HUES48 (cell line): ENCODE measurements around the gene PMM2.
"Not testable (repeated sequence)": the region's sequence is repeated elsewhere in the genome, so short reads cannot be mapped to it uniquely, and the experiment has no call there.

Experiments
- H3K27ac ChIP-seq: one replicate; pipeline ENCODE4 v1.7.0; 2013; ENCODE audit warnings: low read depth, low read length, inconsistent platforms
- H3K27me3 ChIP-seq: 2 replicates; pipeline ENCODE4 v1.6.1; 2013; ENCODE audit warnings: mild to moderate bottlenecking, low read length; ENCODE audit not compliant: control insufficient read depth, insufficient read depth
- H3K36me3 ChIP-seq: 2 replicates; pipeline ENCODE4 v1.6.1; 2013; ENCODE audit warnings: low read length; ENCODE audit not compliant: control insufficient read depth, insufficient read depth
- H3K4me1 ChIP-seq: 2 replicates; pipeline ENCODE4 v1.6.1; 2013; ENCODE audit warnings: mild to moderate bottlenecking, low read length; ENCODE audit not compliant: control insufficient read depth, insufficient read depth
- H3K4me3 ChIP-seq: 2 replicates; pipeline ENCODE4 v1.5.1; 2013; ENCODE audit warnings: mild to moderate bottlenecking, low read depth, low read length
- H3K9ac ChIP-seq: 2 replicates; pipeline ENCODE4 v1.6.1; 2013; ENCODE audit warnings: mild to moderate bottlenecking, low read depth, low read length, moderate library complexity
- H3K9me3 ChIP-seq: 2 replicates; pipeline ENCODE4 v1.6.1; 2013; ENCODE audit warnings: low read length; ENCODE audit not compliant: control insufficient read depth, insufficient read depth

PMM2 gene

DNA sequence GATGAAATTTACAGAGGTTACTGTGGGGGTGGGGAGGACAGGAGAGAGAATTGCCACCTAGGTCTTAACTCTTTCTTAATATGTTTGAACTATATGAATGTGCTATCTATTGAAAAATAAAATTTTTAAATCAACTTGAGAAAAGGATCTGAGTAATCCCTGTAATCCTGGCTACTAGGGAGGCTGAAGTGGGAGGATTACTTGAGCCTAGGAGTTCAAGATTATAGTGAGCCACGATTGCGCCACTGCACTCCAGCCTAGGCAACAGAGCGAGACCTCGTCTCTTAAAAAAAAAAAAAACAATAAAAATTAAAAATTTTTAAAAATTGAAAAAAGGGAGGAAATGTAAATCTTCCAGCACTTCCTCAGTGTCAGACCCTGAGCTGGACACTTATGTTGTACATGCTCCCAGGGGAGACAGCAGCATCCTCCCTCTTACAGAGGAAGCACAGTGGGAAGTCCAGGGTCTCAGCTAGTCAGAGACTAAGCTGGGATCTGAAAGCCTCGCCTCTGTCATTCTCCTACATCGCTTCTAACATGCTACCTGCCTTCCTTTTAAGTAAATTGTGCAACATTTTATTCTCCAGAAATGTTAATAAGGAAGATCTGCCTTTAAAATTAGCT, 21.9 kb downstream of the PMM2 start:
- H3K36me3 ChIP-seq, result peaks cover 80% of the 10 kb centered on the region
- no peak overlapping the region for H3K27ac ChIP-seq
- no peaks in the 10 kb centered on the region for H3K27me3 ChIP-seq
- peaks cover 10% of the 10 kb centered on the region; the same call in 1 of the 2 replicates for H3K4me1 ChIP-seq
- no peak overlapping the region for H3K4me3 ChIP-seq
- H3K9me3 ChIP-seq, result no peaks in the 10 kb centered on the region
- H3K9ac ChIP-seq, result no peak overlapping the region

GRCh38 chr16:8822403-8822802, 24.8 kb downstream of the PMM2 start:
- H3K4me1 ChIP-seq, result peaks cover 10% of the 10 kb centered on the region; the same call in 1 of the 2 replicates
- no peak overlapping the region for H3K27ac ChIP-seq
- H3K4me3 ChIP-seq, result no peak overlapping the region
- peaks cover 79% of the 10 kb centered on the region for H3K36me3 ChIP-seq
- no peaks in the 10 kb centered on the region for H3K9me3 ChIP-seq
- no peak overlapping the region for H3K9ac ChIP-seq
- H3K27me3 ChIP-seq, result no peaks in the 10 kb centered on the region

GRCh38 chr16:8826278-8826879, 28.7 kb downstream of the PMM2 start:
- Histone ChIP-seq H3K4me1 (peaks cover 27% of the 10 kb centered on the region), H3K9me3 (no peaks in the 10 kb centered on the region), H3K27me3 (no peaks in the 10 kb centered on the region), H3K36me3 (peaks cover 63% of the 10 kb centered on the region), H3K9ac (no peak overlapping the region), H3K27ac (no peak overlapping the region), H3K4me3 (no peak overlapping the region)

GRCh38 chr16:8828541-8829165, 31.0 kb downstream of the PMM2 start:
- Histone ChIP-seq H3K9ac (no peak overlapping the region), H3K36me3 (peaks cover 50% of the 10 kb centered on the region), H3K27ac (peak overlapping the region; percentile 52), H3K4me1 (peaks cover 31% of the 10 kb centered on the region), H3K27me3 (no peaks in the 10 kb centered on the region), H3K9me3 (no peaks in the 10 kb centered on the region), H3K4me3 (no peak overlapping the region)

GRCh38 chr16:8831450-8831849, 33.8 kb downstream of the PMM2 start:
- peaks cover 26% of the 10 kb centered on the region for H3K36me3 ChIP-seq

GRCh38 chr16:8831871-8832716, 34.5 kb downstream of the PMM2 start:
- H3K36me3 ChIP-seq, result peaks cover 20% of the 10 kb centered on the region
- peak overlapping the region; percentile 96 for H3K27ac ChIP-seq
- H3K9me3 ChIP-seq, result no peaks in the 10 kb centered on the region
- peak overlapping the region; percentile 69 for H3K9ac ChIP-seq
- no peaks in the 10 kb centered on the region for H3K27me3 ChIP-seq
- H3K4me1 ChIP-seq, result peaks cover 34% of the 10 kb centered on the region
- no peak overlapping the region for H3K4me3 ChIP-seq

More at GRCh38 chr16:8831450-8831849, 33.8 kb downstream of the PMM2 start:
- peaks cover 34% of the 10 kb centered on the region for H3K4me1 ChIP-seq
- no peak overlapping the region for H3K4me3 ChIP-seq
- H3K9me3 ChIP-seq, result no peaks in the 10 kb centered on the region
- no peaks in the 10 kb centered on the region for H3K27me3 ChIP-seq
- peak overlapping the region; percentile 69 for H3K9ac ChIP-seq
- peak overlapping the region; percentile 96 for H3K27ac ChIP-seq

- no peaks in the 10 kb centered on the region for H3K27me3 ChIP-seq
- H3K4me3 ChIP-seq, result no peak overlapping the region
- H3K36me3 ChIP-seq, result peaks cover 20% of the 10 kb centered on the region
- H3K9ac ChIP-seq, result peak overlapping the region; percentile 69
- peaks cover 34% of the 10 kb centered on the region for H3K4me1 ChIP-seq
- peak overlapping the region; percentile 96 for H3K27ac ChIP-seq
- H3K9me3 ChIP-seq, result no peaks in the 10 kb centered on the region
Observed at GRCh38 chr16:8832717-8833105, 35.1 kb downstream of the PMM2 start.

- H3K9ac ChIP-seq, H3K27me3 ChIP-seq, H3K27ac ChIP-seq, H3K4me3 ChIP-seq, H3K9me3 ChIP-seq, H3K36me3 ChIP-seq: not testable (repeated sequence)
- H3K4me1 ChIP-seq, result peaks cover 13% of the 10 kb centered on the region
Observed at GRCh38 chr16:8836797-8837196, 39.2 kb downstream of the PMM2 start.

DNA sequence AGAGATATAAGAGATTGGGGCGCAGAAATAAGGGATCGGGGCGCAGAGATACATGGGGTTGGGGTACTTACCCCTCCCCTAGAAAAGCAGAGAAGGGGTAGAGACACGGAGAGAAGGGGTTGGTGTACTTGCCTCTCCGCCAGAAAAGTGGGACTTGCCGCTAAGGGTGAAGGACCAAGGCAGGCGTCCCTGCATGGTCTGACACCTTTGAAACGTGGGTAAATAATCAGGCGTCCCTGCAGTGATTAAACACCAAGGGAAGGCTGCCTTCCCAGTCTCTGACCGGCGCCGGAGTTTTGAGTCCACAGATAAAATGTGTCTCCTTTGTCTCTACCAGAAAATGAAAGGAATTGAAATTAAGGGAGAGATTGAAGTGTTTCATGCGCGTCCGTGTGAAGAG, 40.0 kb downstream of the PMM2 start:
- H3K4me1 ChIP-seq, H3K36me3 ChIP-seq, H3K27ac ChIP-seq, H3K9me3 ChIP-seq, H3K4me3 ChIP-seq, H3K27me3 ChIP-seq, H3K9ac ChIP-seq: not testable (repeated sequence)

DNA sequence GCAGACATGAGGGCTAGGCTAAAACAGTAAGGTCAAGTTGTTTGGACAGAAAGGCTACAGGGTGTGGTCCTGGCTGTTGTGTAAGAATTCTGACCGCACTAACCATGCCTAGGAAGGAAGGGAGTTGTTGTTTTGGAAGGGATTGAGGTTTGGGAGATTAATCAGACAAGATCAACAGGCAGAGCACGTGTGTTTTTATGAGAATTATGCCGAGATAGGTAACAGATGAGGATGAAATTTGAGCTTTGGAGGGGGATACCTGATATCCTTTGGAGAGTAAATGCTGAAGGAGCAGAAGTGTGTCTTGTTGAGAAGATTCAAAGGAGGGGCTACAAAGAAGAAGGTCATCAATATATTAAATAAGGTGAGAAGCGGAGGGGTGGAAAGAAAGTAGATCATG, 44.4 kb downstream of the PMM2 start:
- H3K27me3 ChIP-seq, H3K9me3 ChIP-seq, H3K4me3 ChIP-seq, H3K27ac ChIP-seq, H3K36me3 ChIP-seq, H3K4me1 ChIP-seq, H3K9ac ChIP-seq: not testable (repeated sequence)

GRCh38 chr16:8843296-8843695, 45.7 kb downstream of the PMM2 start:
- not testable (repeated sequence) for H3K27me3 ChIP-seq, H3K9me3 ChIP-seq, H3K4me1 ChIP-seq, H3K4me3 ChIP-seq, H3K27ac ChIP-seq, H3K9ac ChIP-seq
- H3K36me3 ChIP-seq, result peaks cover 18% of the 10 kb centered on the region; the same call in 1 of the 2 replicates
